Activated CD8-positive, alpha-beta T cell treated with anti-CD3 and anti-CD28 coated beads for 36 hours (primary cell): Measurements from ENCODE around the gene ZCCHC13. TPM values are rescaled to one million over a fixed set of nuclear protein-coding genes. Genes with fewer than 3 reads are reported as not detected.
A peak's percentile ranks its signal among the peaks of the same experiment; 100 is the strongest.

ENCODE experiments used
- ATAC-seq: fragments of 200-7000 bp; cut with Tn5 transposase; one replicate; pipeline ENCODE4 v1.10.0; 2021; ENCODE audit warnings: mild to moderate bottlenecking, moderate library complexity
- CTCF ChIA-PET: fragments of 350-600 bp; sonication (Branson Sonifier 250); formaldehyde crosslinking; loops from one replicate; lab custom pipeline; 2021; ENCODE audit warnings: antibody characterized with exemption; lab: Charles Lee
- POLR2A ChIA-PET: fragments of 350-600 bp; sonication (Branson Sonifier 250); formaldehyde crosslinking; loops from one replicate; lab custom pipeline; 2021; ENCODE audit warnings: antibody characterized with exemption; lab: Charles Lee
- DNase-seq: peaks from one replicate; pipeline ENCODE4 v3.0.0-alpha.2; 2020
- H3K27ac Mint-ChIP-seq: one replicate; pipeline ENCODE4 v1.8.0; 2021; ENCODE audit warnings: mild to moderate bottlenecking, mixed read lengths
- H3K27me3 Mint-ChIP-seq: one replicate; pipeline ENCODE4 v1.8.0; 2021; ENCODE audit warnings: mixed read lengths
- H3K36me3 Mint-ChIP-seq: one replicate; pipeline ENCODE4 v1.8.0; 2021; ENCODE audit warnings: low read depth, mixed read lengths
- H3K4me1 Mint-ChIP-seq: one replicate; pipeline ENCODE4 v1.8.0; 2021; ENCODE audit warnings: low read depth, mixed read lengths
- H3K4me3 Mint-ChIP-seq: one replicate; pipeline ENCODE4 v1.8.0; 2021; ENCODE audit warnings: mild to moderate bottlenecking, moderate library complexity, mixed read lengths
- H3K9me3 Mint-ChIP-seq: one replicate; pipeline ENCODE4 v1.8.0; 2021; ENCODE audit warnings: mixed read lengths
- intact Hi-C: fragments of 100-400 bp; cut with micrococcal nuclease; formaldehyde crosslinking; loops from one replicate; pipeline ENCODE4 v1.10.0; 2022
- total RNA-seq, 2 experiments: library from RNA; stranded (reverse); gene quantifications; one replicate each; pipeline ENCODE4 v1.2.3, GENCODE V29; 2021
- TF ChIP-seq, protein P1 (sequence below): fragments of 200-600 bp; IDR thresholded peaks from one replicate; pipeline ENCODE4 v1.8.0; 2022; ENCODE audit warnings: antibody characterized with exemption, mild to moderate bottlenecking

Gene ZCCHC13
- total RNA-seq, 2 experiments from 2014 or later = not detected

DNA sequence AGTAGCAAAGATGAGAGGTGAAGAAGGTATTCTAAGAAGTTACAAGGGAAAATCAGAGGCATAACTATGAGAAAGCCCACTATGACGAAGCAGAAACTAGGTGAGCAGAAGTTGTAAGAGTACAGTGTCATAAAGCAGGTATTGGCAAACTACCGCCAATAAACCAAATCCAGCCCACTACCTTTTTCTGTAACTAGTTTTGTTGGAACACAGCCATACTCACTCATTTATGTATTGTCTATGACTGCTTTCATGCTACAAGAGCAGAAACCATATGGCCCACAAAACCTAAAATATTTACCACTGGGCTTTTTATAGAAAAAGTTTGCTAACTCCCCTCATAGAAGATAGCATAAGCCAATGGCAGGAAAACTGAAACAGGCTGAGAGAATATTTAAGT lies 31.8 kb upstream of the ZCCHC13 start:
- Mint-ChIP-seq H3K36me3 (peaks cover 28% of the 10 kb centered on the region), H3K9me3 (no peaks in the 10 kb centered on the region), H3K4me3 (no peak overlapping the region), H3K27ac (no peak overlapping the region), H3K27me3 (no peaks in the 10 kb centered on the region), H3K4me1 (peaks cover 11% of the 10 kb centered on the region)
- CTCF ChIA-PET = no interaction called here
- POLR2A ChIA-PET = no interaction called here
- intact Hi-C loops = no loop called here
- DNase-seq = no peak
- no peak for ATAC-seq
- TF ChIP-seq, protein P1, sequence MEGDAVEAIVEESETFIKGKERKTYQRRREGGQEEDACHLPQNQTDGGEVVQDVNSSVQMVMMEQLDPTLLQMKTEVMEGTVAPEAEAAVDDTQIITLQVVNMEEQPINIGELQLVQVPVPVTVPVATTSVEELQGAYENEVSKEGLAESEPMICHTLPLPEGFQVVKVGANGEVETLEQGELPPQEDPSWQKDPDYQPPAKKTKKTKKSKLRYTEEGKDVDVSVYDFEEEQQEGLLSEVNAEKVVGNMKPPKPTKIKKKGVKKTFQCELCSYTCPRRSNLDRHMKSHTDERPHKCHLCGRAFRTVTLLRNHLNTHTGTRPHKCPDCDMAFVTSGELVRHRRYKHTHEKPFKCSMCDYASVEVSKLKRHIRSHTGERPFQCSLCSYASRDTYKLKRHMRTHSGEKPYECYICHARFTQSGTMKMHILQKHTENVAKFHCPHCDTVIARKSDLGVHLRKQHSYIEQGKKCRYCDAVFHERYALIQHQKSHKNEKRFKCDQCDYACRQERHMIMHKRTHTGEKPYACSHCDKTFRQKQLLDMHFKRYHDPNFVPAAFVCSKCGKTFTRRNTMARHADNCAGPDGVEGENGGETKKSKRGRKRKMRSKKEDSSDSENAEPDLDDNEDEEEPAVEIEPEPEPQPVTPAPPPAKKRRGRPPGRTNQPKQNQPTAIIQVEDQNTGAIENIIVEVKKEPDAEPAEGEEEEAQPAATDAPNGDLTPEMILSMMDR = no peak

DNA sequence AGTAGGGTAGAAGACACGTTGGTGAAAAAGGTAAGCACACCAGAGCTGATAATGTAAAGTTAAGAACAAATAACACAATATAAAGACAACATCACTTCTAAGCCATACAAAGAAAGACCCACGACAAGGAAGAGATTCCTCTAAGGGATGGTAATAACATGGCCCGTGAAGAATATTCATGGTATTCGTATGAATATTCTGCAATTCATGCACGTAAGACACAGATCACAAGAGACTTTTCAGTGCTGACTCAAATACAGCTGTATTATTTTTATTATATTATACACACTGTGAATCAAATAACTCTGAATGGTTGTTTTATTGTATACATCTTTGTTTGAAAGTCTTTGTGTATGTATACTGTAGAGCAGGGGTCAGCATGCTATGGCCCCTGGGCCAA lies 29.5 kb upstream of the ZCCHC13 start:
- ChIA-PET CTCF (no interaction called here), POLR2A (interaction anchor here (0.6 to 1.2 kb wide), 2 partner anchors 11 to 346 kb away, joined by 3 read pairs; no protein-coding TSS in a partner anchor)
- peaks cover 33% of the 10 kb centered on the region for H3K36me3 Mint-ChIP-seq

DNA sequence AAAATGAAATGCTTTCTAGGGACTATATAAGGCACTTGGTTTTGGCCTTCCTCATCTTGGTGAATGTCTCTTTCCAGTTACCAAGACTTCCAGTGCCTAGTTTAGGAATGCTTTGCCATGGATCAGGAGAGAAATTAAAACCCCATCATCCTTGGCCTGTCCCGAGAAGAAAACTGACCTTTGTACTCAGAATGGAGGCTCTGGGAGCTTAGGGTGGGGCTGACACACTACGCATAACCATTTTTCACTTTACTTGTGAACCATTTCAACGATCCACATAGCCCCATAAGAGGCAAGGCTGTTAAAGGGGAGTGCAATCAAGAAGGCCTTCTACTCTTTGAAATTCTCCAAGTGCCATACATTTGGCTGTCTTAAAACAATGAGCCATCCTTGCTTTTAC lies 26.7 kb upstream of the ZCCHC13 start:
- no peak for ATAC-seq
- H3K27ac Mint-ChIP-seq = no peak overlapping the region
- H3K4me1 Mint-ChIP-seq = peaks cover 4% of the 10 kb centered on the region
- peaks cover 34% of the 10 kb centered on the region for H3K36me3 Mint-ChIP-seq
- H3K27me3 Mint-ChIP-seq = no peaks in the 10 kb centered on the region
- intact Hi-C loops = no loop called here
- DNase-seq = no peak
- H3K9me3 Mint-ChIP-seq = no peaks in the 10 kb centered on the region
- no peak overlapping the region for H3K4me3 Mint-ChIP-seq
- POLR2A ChIA-PET = no interaction called here
- TF ChIP-seq, protein P1 = no peak
- CTCF ChIA-PET = interaction anchor here (1.0 kb wide), 1 partner anchor 8 kb away, joined by 3 read pairs; no protein-coding TSS in a partner anchor

More for the DNA sequence above, 29.5 kb upstream of the ZCCHC13 start:
- TF ChIP-seq, protein P1 = no peak
- no peak for ATAC-seq
- DNase-seq = no peak
- Mint-ChIP-seq H3K4me3 (no peak overlapping the region), H3K9me3 (no peaks in the 10 kb centered on the region), H3K27ac (no peak overlapping the region), H3K27me3 (no peaks in the 10 kb centered on the region), H3K4me1 (peaks cover 11% of the 10 kb centered on the region)
- intact Hi-C loops = no loop called here

DNA sequence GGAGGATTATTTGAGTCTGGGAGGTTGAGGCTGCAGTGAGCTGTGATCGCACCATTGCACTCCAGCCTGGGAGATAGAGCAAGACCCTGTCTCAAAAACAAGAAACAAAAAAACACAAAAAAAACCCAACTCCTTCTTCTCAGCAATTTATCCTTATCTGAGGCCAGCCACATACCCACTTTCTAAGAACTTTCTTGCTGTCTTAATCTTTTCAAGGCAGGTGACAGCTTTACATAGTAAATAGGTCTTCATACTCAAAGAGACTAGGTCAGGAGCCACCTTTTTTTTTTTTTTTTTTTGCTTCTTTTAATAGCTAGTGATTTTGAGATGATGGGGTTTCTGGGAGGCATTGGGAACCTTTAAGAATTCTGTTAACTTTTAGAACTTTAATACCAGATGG lies 26.1 kb upstream of the ZCCHC13 start:
- H3K27ac Mint-ChIP-seq = no peak overlapping the region
- TF ChIP-seq, protein P1 = no peak
- intact Hi-C loops = no loop called here
- no peak overlapping the region for H3K4me3 Mint-ChIP-seq
- CTCF ChIA-PET = no interaction called here
- POLR2A ChIA-PET = no interaction called here
- no peaks in the 10 kb centered on the region for H3K9me3 Mint-ChIP-seq
- peaks cover 34% of the 10 kb centered on the region for H3K36me3 Mint-ChIP-seq
- H3K4me1 Mint-ChIP-seq = peaks cover 4% of the 10 kb centered on the region
- DNase-seq (no peak), ATAC-seq (no peak)
- no peaks in the 10 kb centered on the region for H3K27me3 Mint-ChIP-seq

DNA sequence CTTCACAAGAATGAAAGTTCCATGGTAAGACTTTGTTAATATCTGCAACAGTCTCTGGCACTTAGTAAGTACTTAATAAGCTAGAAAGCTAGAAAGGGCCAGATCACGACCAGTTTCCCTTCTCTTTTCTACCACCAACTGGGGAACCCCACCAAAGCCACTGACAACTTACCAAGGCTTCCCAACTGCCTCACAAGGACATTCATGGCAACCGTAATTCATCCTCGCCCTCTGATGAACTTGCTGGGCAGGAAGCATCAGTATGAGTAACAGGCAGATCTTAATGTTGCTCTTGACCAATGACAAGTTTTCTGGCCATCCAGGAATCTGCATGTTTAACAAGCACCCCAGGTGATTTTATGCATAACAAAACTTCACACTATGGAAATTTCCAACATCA lies 23.2 kb upstream of the ZCCHC13 start:
- H3K4me3 Mint-ChIP-seq = no peak overlapping the region
- peak overlapping the region; percentile 57 for H3K27ac Mint-ChIP-seq
- intact Hi-C loops = no loop called here
- ATAC-seq (no peak), DNase-seq (no peak)
- H3K27me3 Mint-ChIP-seq = no peaks in the 10 kb centered on the region
- H3K9me3 Mint-ChIP-seq = no peaks in the 10 kb centered on the region
- ChIA-PET CTCF (no interaction called here), POLR2A (interaction anchor here (1.1 to 2.5 kb wide), 2 partner anchors 11 to 12 kb away, joined by 3 to 8 read pairs; no protein-coding TSS in a partner anchor)
- H3K4me1 Mint-ChIP-seq = peaks cover 8% of the 10 kb centered on the region
- H3K36me3 Mint-ChIP-seq = peaks cover 30% of the 10 kb centered on the region
- TF ChIP-seq, protein P1 = no peak
